ENCODE data around the gene NKAIN2. TPM values are rescaled to one million over a fixed set of nuclear protein-coding genes. Genes with fewer than 3 reads are reported as not detected.

The NKAIN2 gene
- total RNA-seq, 4 donors from 2014 or later: 0.11 to 1.0 (median 0.94) TPM; not detected in 1

DNA sequence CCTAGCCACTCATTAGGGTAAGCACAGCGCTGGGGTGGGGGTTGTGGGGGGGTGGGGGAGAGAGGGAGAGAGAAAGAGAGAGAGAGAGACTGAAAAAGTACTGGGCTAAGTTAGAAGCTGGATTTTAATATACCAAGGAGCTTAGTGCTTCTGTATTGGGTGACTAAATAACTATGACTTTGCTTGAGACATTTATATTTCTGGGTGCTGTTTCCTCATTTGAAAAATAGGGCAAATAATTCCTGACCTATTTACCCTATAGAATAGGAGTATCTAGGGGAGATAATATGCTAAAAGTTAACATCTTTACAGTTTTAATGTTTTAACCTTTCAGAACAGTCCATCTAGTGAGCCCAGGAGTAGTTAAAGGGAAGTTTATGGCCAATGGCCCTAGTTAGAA lies 7.7 kb downstream of the NKAIN2 start:
- no peak for DNase-seq
- intact Hi-C loops (cut with DNase I): no loop called here
- WGBS, 2 donors: 19 to 33% methylated on average over 1 of the region's 1 CpG

DNA sequence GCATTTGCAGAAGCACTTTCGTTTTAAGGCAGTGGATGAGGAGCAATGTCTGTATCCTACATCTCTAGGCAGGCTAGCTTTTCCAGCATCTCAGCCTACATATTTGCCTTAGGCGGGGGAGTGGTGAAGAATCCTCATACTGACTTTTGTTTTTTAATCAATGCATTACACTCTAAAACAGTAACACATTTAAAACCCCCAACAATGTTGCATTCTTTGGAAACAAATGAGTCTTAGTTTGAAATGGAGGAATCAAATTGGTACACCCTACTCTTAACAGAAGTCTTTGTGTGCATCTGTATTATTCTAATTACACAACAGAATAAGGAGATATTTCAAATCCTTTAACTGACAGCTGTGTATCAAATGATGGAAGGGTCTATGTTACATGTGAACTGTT lies 9.0 kb downstream of the NKAIN2 start:
- no peak for DNase-seq
- H3K36me3 ChIP-seq: no peaks in the 10 kb centered on the region
- no peaks in the 10 kb centered on the region for H3K9me3 ChIP-seq
- intact Hi-C loops (cut with DNase I): no loop called here
- no peak overlapping the region for H3K27ac ChIP-seq
- TF ChIP-seq, protein P1, sequence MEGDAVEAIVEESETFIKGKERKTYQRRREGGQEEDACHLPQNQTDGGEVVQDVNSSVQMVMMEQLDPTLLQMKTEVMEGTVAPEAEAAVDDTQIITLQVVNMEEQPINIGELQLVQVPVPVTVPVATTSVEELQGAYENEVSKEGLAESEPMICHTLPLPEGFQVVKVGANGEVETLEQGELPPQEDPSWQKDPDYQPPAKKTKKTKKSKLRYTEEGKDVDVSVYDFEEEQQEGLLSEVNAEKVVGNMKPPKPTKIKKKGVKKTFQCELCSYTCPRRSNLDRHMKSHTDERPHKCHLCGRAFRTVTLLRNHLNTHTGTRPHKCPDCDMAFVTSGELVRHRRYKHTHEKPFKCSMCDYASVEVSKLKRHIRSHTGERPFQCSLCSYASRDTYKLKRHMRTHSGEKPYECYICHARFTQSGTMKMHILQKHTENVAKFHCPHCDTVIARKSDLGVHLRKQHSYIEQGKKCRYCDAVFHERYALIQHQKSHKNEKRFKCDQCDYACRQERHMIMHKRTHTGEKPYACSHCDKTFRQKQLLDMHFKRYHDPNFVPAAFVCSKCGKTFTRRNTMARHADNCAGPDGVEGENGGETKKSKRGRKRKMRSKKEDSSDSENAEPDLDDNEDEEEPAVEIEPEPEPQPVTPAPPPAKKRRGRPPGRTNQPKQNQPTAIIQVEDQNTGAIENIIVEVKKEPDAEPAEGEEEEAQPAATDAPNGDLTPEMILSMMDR (IDR thresholded peaks at IDR 0.05): no peak
- TF ChIP-seq POLR2A (IDR thresholded peaks at IDR 0.05): no peak
- H3K4me3 ChIP-seq (replicated peaks in 1 of 3): no peak overlapping the region
- WGBS, 2 donors: 78 to 79% methylated on average over 2 of the region's 2 CpGs
- H3K27me3 ChIP-seq: no peaks in the 10 kb centered on the region
- H3K4me1 ChIP-seq: no peaks in the 10 kb centered on the region

More for the DNA sequence above, 7.7 kb downstream of the NKAIN2 start:
- H3K27me3 ChIP-seq: no peaks in the 10 kb centered on the region
- no peaks in the 10 kb centered on the region for H3K36me3 ChIP-seq
- no peaks in the 10 kb centered on the region for H3K9me3 ChIP-seq
- TF ChIP-seq POLR2A (IDR thresholded peaks at IDR 0.05): no peak
- TF ChIP-seq, protein P1 (IDR thresholded peaks at IDR 0.05): no peak
- no peak overlapping the region for H3K27ac ChIP-seq
- no peak overlapping the region for H3K4me3 ChIP-seq (replicated peaks in 1 of 3)
- H3K4me1 ChIP-seq: no peaks in the 10 kb centered on the region

DNA sequence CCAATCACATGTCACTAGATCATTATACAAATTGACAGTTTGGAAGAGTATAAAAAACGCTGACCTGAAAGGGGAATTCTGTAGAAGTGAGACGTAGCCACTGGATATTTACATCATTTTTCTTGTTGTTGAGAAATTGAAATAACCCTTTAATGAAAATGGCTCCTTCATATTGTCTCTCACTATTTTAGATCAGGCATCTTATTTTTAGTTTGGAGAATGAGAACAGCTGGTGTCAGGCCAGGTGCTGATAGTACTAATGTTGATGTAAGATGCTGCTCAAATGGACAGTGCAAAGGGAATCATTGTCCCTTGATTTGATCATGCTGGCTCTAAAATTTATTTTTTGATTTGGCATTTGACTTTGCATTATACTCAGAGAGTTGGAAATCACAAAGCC lies 17.4 kb downstream of the NKAIN2 start:
- H3K4me3 ChIP-seq (replicated peaks in 1 of 3): no peak overlapping the region
- H3K4me1 ChIP-seq: no peaks in the 10 kb centered on the region
- no peak for TF ChIP-seq POLR2A (IDR thresholded peaks at IDR 0.05)
- TF ChIP-seq, protein P1 (IDR thresholded peaks at IDR 0.05): no peak
- H3K36me3 ChIP-seq: no peaks in the 10 kb centered on the region
- no peaks in the 10 kb centered on the region for H3K27me3 ChIP-seq
- WGBS, 2 donors: 88 to 94% methylated on average over 2 of the region's 2 CpGs
- H3K9me3 ChIP-seq: no peaks in the 10 kb centered on the region
- H3K27ac ChIP-seq: no peak overlapping the region
- intact Hi-C loops (cut with DNase I): no loop called here
- no peak for DNase-seq

DNA sequence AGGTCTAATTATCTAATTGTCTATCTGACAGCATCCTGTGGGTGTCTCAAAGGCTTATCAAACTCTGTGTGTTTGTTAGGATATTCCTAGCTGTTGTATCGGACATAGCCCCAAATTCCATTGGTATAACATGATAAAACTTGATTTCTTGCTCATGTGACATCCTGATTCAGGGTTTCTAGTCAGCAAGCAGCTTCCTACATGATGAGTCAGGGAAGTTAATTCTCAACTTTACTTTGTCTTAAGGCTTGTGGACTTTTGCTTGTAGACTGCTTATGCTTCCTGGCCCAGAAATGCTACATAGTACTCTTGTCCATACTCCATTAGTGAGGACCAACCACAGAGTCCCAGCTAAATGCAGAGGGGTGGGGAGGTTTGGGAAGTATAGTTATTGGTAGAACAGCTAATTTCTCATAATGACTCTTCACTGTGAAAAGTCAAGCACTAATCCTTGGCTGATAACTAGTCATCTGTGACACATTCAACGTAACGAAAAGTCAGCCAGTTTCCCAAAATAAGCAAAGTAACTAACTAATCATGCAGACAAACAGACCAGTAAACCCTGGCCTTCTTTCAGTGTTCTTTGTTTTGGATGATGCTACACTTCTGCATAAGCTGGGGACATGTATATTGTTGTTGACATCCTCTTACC lies 25.8 kb downstream of the NKAIN2 start:
- H3K4me1 ChIP-seq: no peaks in the 10 kb centered on the region
- no peak overlapping the region for H3K27ac ChIP-seq
- H3K27me3 ChIP-seq: no peaks in the 10 kb centered on the region
- TF ChIP-seq POLR2A (IDR thresholded peaks at IDR 0.05): no peak
- TF ChIP-seq, protein P1 (IDR thresholded peaks at IDR 0.05): no peak
- 44 to 56% methylated on average over 3 of the region's 3 CpGs for WGBS, 2 donors
- DNase-seq: no peak
- H3K4me3 ChIP-seq (replicated peaks in 1 of 3): no peak overlapping the region
- H3K9me3 ChIP-seq: no peaks in the 10 kb centered on the region
- H3K36me3 ChIP-seq: no peaks in the 10 kb centered on the region
- intact Hi-C loops (cut with DNase I): no loop called here

DNA sequence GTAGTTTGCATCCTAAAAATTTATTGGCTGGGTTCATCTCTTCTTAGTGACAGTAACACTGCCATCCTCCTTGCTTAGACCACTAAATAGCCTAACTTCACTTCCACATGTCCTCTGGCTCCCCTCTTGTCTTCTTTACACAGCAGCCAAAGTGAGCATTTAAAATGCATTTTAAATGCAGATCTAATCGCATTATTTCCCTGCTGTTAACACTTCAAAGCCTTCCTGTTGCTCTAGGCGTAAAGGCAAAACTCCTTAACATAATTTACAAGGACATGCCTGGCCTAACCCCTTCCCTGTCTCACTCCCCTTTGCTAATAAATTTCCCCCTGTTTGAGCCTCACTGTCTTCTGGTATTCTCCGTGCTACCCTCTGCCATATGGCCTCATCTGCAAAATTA lies 26.5 kb downstream of the NKAIN2 start:
- no peaks in the 10 kb centered on the region for H3K27me3 ChIP-seq
- no peaks in the 10 kb centered on the region for H3K36me3 ChIP-seq
- no peak overlapping the region for H3K4me3 ChIP-seq (replicated peaks in 1 of 3)
- H3K27ac ChIP-seq: no peak overlapping the region
- WGBS, 2 donors: 42 to 54% methylated on average over 3 of the region's 3 CpGs
- H3K4me1 ChIP-seq: no peaks in the 10 kb centered on the region
- no peak for TF ChIP-seq POLR2A (IDR thresholded peaks at IDR 0.05)
- TF ChIP-seq, protein P1 (IDR thresholded peaks at IDR 0.05): no peak
- no peaks in the 10 kb centered on the region for H3K9me3 ChIP-seq
- DNase-seq: no peak
- intact Hi-C loops (cut with DNase I): no loop called here

Data from thyroid gland (tissue), 4 donors.